Measurements from ENCODE around the gene SAMD9L. TPM values are rescaled to one million over a fixed set of nuclear protein-coding genes. Genes with fewer than 3 reads are reported as not detected.
"Not testable (repeated sequence)": the region's sequence is repeated elsewhere in the genome, so short reads cannot be mapped to it uniquely, and the experiment has no call there.

SAMD9L gene
- total and polyA plus RNA-seq, 2 donors (not counting 1 experiment from before 2014, with no cell fraction given) = 11.8 to 23.9 TPM

- peaks cover 6% of the 10 kb centered on the region for H3K36me3 ChIP-seq (ENCODE audit: control insufficient read depth, insufficient read depth, low read length)
- no peaks in the 10 kb centered on the region for H3K27me3 ChIP-seq (ENCODE audit: control insufficient read depth, insufficient read depth, low read length)
- no peaks in the 10 kb centered on the region for H3K79me2 ChIP-seq (ENCODE audit: control insufficient read depth, insufficient read depth, low read length)
- H3K4me3 ChIP-seq (replicated peaks in 1 of 4; ENCODE audit: control extremely low read depth in 1 of 4, insufficient read depth in 1 of 4, low read depth in 3 of 4, low read length in 4 of 4) = no peak overlapping the region
- TF ChIP-seq CTCF (conservative IDR thresholded peaks at IDR 0.05 in 1 of 2, IDR thresholded peaks at IDR 0.05 in 1 of 2; ENCODE audit: low read depth in 1 of 2, low read length in 2 of 2) (no peak), EZH2 (IDR thresholded peaks at IDR 0.05; ENCODE audit: low read length, missing control alignments) (no peak)
- H3K4me1 ChIP-seq (ENCODE audit: control insufficient read depth, extremely low read depth, insufficient read depth, low read length) = no peaks in the 10 kb centered on the region
- no peak overlapping the region for H2AFZ ChIP-seq (ENCODE audit: low read length)
- no peak overlapping the region for H3K4me2 ChIP-seq (ENCODE audit: extremely low read depth, insufficient read depth, low read length)
- no peaks in the 10 kb centered on the region for H4K20me1 ChIP-seq (ENCODE audit: control insufficient read depth, extremely low read depth, insufficient read depth, low read length)
- H3K27ac ChIP-seq (ENCODE audit: insufficient read depth, low read length) = no peak overlapping the region
- no peak overlapping the region for H3K9ac ChIP-seq (ENCODE audit: insufficient read depth, low read length)
- no peak for DNase-seq (ENCODE audit: low read depth in 2 of 2)
- H3K9me3 ChIP-seq (ENCODE audit: control insufficient read depth, insufficient read depth, low read depth, low read length) = no peaks in the 10 kb centered on the region
Observed at GRCh38 chr7:93132216-93132615, 16.0 kb downstream of the SAMD9L start.

GRCh38 chr7:93126954-93127353 is 21.2 kb downstream of the SAMD9L start:
- not testable (repeated sequence) for H2AFZ ChIP-seq (ENCODE audit: low read length); H3K4me2 ChIP-seq (ENCODE audit: extremely low read depth, insufficient read depth, low read length); H3K9ac ChIP-seq (ENCODE audit: insufficient read depth, low read length); H4K20me1 ChIP-seq (ENCODE audit: control insufficient read depth, extremely low read depth, insufficient read depth, low read length); DNase-seq (ENCODE audit: low read depth in 2 of 2); H3K36me3 ChIP-seq (ENCODE audit: control insufficient read depth, insufficient read depth, low read length); H3K4me3 ChIP-seq (replicated peaks in 1 of 4; ENCODE audit: control extremely low read depth in 1 of 4, insufficient read depth in 1 of 4, low read depth in 3 of 4, low read length in 4 of 4); H3K9me3 ChIP-seq (ENCODE audit: control insufficient read depth, insufficient read depth, low read depth, low read length); H3K79me2 ChIP-seq (ENCODE audit: control insufficient read depth, insufficient read depth, low read length); H3K4me1 ChIP-seq (ENCODE audit: control insufficient read depth, extremely low read depth, insufficient read depth, low read length); H3K27ac ChIP-seq (ENCODE audit: insufficient read depth, low read length); H3K27me3 ChIP-seq (ENCODE audit: control insufficient read depth, insufficient read depth, low read length)

- H3K9me3 ChIP-seq (ENCODE audit: control insufficient read depth, insufficient read depth, low read depth, low read length); H3K79me2 ChIP-seq (ENCODE audit: control insufficient read depth, insufficient read depth, low read length); H3K9ac ChIP-seq (ENCODE audit: insufficient read depth, low read length); H3K4me2 ChIP-seq (ENCODE audit: extremely low read depth, insufficient read depth, low read length); H3K4me3 ChIP-seq (replicated peaks in 1 of 4; ENCODE audit: control extremely low read depth in 1 of 4, insufficient read depth in 1 of 4, low read depth in 3 of 4, low read length in 4 of 4); H2AFZ ChIP-seq (ENCODE audit: low read length); H3K36me3 ChIP-seq (ENCODE audit: control insufficient read depth, insufficient read depth, low read length); H3K4me1 ChIP-seq (ENCODE audit: control insufficient read depth, extremely low read depth, insufficient read depth, low read length); H4K20me1 ChIP-seq (ENCODE audit: control insufficient read depth, extremely low read depth, insufficient read depth, low read length); H3K27ac ChIP-seq (ENCODE audit: insufficient read depth, low read length); H3K27me3 ChIP-seq (ENCODE audit: control insufficient read depth, insufficient read depth, low read length); DNase-seq (ENCODE audit: low read depth in 2 of 2): not testable (repeated sequence)
Observed at GRCh38 chr7:93123532-93123931, 24.7 kb downstream of the SAMD9L start.

GRCh38 chr7:93120592-93121549 is 27.3 kb downstream of the SAMD9L start:
- no peak overlapping the region for H3K27ac ChIP-seq (ENCODE audit: insufficient read depth, low read length)
- peaks cover 3% of the 10 kb centered on the region for H3K4me1 ChIP-seq (ENCODE audit: control insufficient read depth, extremely low read depth, insufficient read depth, low read length)
- no peak overlapping the region for H3K4me3 ChIP-seq (replicated peaks in 1 of 4; ENCODE audit: control extremely low read depth in 1 of 4, insufficient read depth in 1 of 4, low read depth in 3 of 4, low read length in 4 of 4)
- no peak for DNase-seq (ENCODE audit: low read depth in 2 of 2)
- no peak for TF ChIP-seq EZH2 (IDR thresholded peaks at IDR 0.05; ENCODE audit: low read length, missing control alignments)
- TF ChIP-seq CTCF (conservative IDR thresholded peaks at IDR 0.05 in 1 of 2, IDR thresholded peaks at IDR 0.05 in 1 of 2; ENCODE audit: low read depth in 1 of 2, low read length in 2 of 2) = no peak
- no peak overlapping the region for H3K9ac ChIP-seq (ENCODE audit: insufficient read depth, low read length)
- no peaks in the 10 kb centered on the region for H3K9me3 ChIP-seq (ENCODE audit: control insufficient read depth, insufficient read depth, low read depth, low read length)
- no peak overlapping the region for H3K4me2 ChIP-seq (ENCODE audit: extremely low read depth, insufficient read depth, low read length)
- no peaks in the 10 kb centered on the region for H3K36me3 ChIP-seq (ENCODE audit: control insufficient read depth, insufficient read depth, low read length)
- H4K20me1 ChIP-seq (ENCODE audit: control insufficient read depth, extremely low read depth, insufficient read depth, low read length) = no peaks in the 10 kb centered on the region
- no peaks in the 10 kb centered on the region for H3K27me3 ChIP-seq (ENCODE audit: control insufficient read depth, insufficient read depth, low read length)
- no peak overlapping the region for H2AFZ ChIP-seq (ENCODE audit: low read length)
- H3K79me2 ChIP-seq (ENCODE audit: control insufficient read depth, insufficient read depth, low read length) = peaks cover 6% of the 10 kb centered on the region
